Fibroblast of pulmonary artery (primary cell): Measurements from ENCODE around the gene TLE7.

Experiments
- DNase-seq: peaks from one replicate; pipeline ENCODE4 v3.0.0-alpha.2; 2010; ENCODE audit warnings: low read depth
- H3K4me3 ChIP-seq: replicated peaks from 2 replicates; pipeline ENCODE4 v1.5.1; 2011; ENCODE audit warnings: low read depth, mild to moderate bottlenecking, control low read depth, low read length, moderate library complexity
- TF ChIP-seq, protein P1 (sequence below): IDR thresholded peaks from 2 replicates; pipeline ENCODE4 v1.5.1; 2011; ENCODE audit warnings: mild to moderate bottlenecking, control low read depth, low read length, inconsistent platforms; ENCODE audit errors: missing control alignments

Gene TLE7

GRCh38 chr16:71402674-71403073 lies 39.2 kb downstream of the TLE7 start:
- no peak overlapping the region for H3K4me3 ChIP-seq
- no peak for DNase-seq
- TF ChIP-seq, protein P1, sequence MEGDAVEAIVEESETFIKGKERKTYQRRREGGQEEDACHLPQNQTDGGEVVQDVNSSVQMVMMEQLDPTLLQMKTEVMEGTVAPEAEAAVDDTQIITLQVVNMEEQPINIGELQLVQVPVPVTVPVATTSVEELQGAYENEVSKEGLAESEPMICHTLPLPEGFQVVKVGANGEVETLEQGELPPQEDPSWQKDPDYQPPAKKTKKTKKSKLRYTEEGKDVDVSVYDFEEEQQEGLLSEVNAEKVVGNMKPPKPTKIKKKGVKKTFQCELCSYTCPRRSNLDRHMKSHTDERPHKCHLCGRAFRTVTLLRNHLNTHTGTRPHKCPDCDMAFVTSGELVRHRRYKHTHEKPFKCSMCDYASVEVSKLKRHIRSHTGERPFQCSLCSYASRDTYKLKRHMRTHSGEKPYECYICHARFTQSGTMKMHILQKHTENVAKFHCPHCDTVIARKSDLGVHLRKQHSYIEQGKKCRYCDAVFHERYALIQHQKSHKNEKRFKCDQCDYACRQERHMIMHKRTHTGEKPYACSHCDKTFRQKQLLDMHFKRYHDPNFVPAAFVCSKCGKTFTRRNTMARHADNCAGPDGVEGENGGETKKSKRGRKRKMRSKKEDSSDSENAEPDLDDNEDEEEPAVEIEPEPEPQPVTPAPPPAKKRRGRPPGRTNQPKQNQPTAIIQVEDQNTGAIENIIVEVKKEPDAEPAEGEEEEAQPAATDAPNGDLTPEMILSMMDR = no peak

DNA sequence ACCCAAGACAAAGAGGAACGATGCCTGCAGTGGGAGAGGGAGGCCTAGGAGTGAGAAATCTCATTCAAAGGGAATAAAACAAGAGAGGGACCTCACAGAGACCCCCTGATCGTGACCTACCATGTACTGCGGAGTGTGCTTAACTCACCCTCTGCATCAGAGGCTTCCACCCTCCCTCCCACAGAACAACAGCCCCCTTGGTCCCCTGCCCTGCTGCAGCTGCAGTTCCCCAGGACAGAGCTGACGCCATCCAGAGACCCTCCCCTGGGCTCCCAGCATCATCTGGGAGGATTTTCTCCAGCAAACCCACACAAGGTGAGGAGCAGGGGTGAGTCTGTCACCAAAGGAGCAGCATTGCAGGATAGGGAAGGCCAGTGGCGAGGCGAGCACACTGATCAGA lies 39.8 kb downstream of the TLE7 start:
- no peak overlapping the region for H3K4me3 ChIP-seq
- TF ChIP-seq, protein P1 = no peak
- DNase-seq = no peak

GRCh38 chr16:71399801-71400563 lies 41.9 kb downstream of the TLE7 start:
- H3K4me3 ChIP-seq = no peak overlapping the region
- no peak for DNase-seq
- TF ChIP-seq, protein P1 = no peak

- no peak for DNase-seq
- no peak overlapping the region for H3K4me3 ChIP-seq
- TF ChIP-seq, protein P1 = no peak
Measured at GRCh38 chr16:71396594-71396993, 45.3 kb downstream of the TLE7 start.

GRCh38 chr16:71389330-71389729 lies 52.5 kb downstream of the TLE7 start:
- no peak for DNase-seq
- TF ChIP-seq, protein P1 = no peak
- no peak overlapping the region for H3K4me3 ChIP-seq

DNA sequence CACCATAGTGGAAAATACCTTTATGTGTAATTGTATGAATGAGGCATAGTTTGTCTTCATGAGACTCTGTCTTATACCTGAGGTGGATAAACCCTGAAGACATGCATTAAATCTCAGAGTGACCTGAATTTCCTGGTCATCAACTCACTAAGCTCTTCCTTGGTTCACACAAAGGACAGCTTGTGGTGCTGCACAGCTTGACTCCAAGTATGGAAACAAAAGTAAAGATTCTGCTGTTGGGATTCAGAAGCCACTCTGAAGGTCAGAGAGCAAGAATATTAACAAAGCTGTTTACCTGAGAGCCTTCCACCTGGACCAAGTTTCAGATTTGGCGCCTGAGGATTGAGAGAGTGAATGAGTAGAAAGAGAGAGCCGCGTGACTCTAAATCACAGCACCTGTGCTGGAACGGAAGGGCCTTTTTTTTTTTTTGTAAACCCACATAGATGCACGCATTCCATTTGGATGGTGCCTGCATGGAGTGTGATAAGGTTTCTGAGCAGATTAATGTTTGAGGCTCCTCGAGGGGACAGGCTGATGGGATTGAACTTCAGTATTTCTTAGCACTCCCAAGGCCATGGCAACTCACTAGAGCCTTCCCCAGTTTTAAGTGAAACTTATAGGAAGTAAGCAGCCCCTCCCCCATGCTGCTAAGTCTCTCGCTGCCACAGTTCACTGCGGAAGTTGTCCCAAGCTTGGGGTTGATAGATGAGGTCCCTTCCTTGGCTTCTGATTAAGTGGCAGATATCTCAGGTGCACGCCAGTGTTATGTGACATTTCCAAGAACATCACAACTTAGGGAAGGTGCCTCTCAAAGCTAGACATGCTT lies 54.6 kb downstream of the TLE7 start:
- no peak overlapping the region for H3K4me3 ChIP-seq
- TF ChIP-seq, protein P1 = no peak
- no peak for DNase-seq
